Parathyroid adenoma (tissue), 2 donors: ENCODE measurements around the gene HECW1.

Source experiments
- H2AFZ ChIP-seq: fragments of 300-600 bp; sonication (generic); one replicate; pipeline ENCODE4 v1.7.0; 2017; ENCODE audit warnings: antibody characterized with exemption, mild to moderate bottlenecking
- H3K27ac ChIP-seq: fragments of 300-600 bp; sonication (generic); one replicate; pipeline ENCODE4 v1.7.0; 2017
- H3K27me3 ChIP-seq: fragments of 300-600 bp; sonication (generic); one replicate; pipeline ENCODE4 v1.7.0; 2017; ENCODE audit warnings: low read length; ENCODE audit not compliant: control insufficient read depth, insufficient read depth
- H3K36me3 ChIP-seq: fragments of 300-600 bp; sonication (generic); one replicate; pipeline ENCODE4 v1.7.0; 2017; ENCODE audit warnings: low read length; ENCODE audit not compliant: control insufficient read depth, insufficient read depth
- H3K4me1 ChIP-seq: fragments of 300-600 bp; sonication (generic); one replicate; pipeline ENCODE4 v1.7.0; 2017; ENCODE audit warnings: control low read depth
- H3K4me2 ChIP-seq: fragments of 300-600 bp; sonication (generic); one replicate; pipeline ENCODE4 v1.7.0; 2017; ENCODE audit warnings: low read length
- H3K4me3 ChIP-seq: fragments of 300-600 bp; sonication (generic); one replicate; pipeline ENCODE4 v1.7.0; 2017; ENCODE audit warnings: low read depth, low read length
- H3K79me2 ChIP-seq: fragments of 300-600 bp; sonication (generic); one replicate; pipeline ENCODE4 v1.7.0; 2017; ENCODE audit warnings: control low read depth
- H3K9ac ChIP-seq: fragments of 300-600 bp; sonication (generic); one replicate; pipeline ENCODE4 v1.7.0; 2017; ENCODE audit warnings: mild to moderate bottlenecking
- H3K9me3 ChIP-seq: fragments of 300-600 bp; sonication (generic); one replicate; pipeline ENCODE4 v1.7.0; 2017; ENCODE audit warnings: low read length; ENCODE audit not compliant: control insufficient read depth
- TF ChIP-seq, protein P1 (sequence below): fragments of 300-600 bp; sonication (generic); IDR thresholded peaks from one replicate; pipeline ENCODE4 v1.7.0; 2017; ENCODE audit warnings: antibody characterized with exemption, mild to moderate bottlenecking
- donor health status: primary hyperparathyroidism.

The HECW1 gene

DNA sequence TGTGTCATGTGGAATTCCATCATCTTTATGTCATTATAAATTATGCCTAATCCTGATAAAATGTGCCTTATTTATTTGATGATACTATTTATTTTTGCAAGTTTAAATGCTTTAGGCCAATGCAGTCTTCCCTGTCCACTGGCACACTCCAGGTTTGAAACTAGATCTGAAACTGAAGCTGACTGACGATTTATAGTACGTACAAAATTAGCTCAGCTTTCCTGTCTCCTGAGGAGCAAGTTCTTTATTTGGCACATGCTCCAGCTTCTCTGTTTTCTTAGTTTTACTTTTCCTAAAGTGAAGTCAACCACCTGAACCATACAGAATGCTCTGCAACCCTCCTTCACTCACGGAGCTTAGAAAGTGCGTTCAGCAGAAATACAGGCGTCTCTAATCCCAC is 164.1 kb downstream of the HECW1 start:
- H3K9me3 ChIP-seq: no peaks in the 10 kb centered on the region
- H3K79me2 ChIP-seq: no peaks in the 10 kb centered on the region

DNA sequence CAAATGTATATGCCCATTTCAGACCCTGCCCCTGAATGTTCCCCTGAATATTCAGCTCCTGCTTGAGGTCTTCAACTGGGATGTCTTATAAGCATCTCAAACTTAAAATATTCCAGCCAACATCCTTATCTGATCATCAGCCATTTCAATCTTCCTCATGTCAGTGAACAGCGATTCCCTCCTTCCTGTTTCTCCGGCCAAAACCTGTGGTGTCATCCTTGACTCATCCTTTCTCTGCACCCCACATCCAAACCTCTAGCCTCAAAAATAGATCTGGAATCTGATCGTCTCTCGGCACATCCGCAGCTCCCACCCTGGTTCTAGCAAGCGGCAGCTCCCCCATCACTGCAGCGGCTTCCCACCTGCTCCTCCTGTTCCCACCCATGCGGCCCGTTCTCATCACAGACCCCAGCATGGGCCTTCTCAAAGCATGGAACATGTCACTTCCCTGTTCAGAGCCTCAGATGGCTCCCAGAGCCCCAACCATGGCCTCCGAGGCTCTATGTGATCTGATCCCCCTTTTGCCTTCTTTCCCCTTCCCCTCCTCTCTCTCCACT is 165.7 kb downstream of the HECW1 start:
- H3K9me3 ChIP-seq: no peaks in the 10 kb centered on the region
- H3K4me2 ChIP-seq: no peak overlapping the region
- H3K79me2 ChIP-seq: no peaks in the 10 kb centered on the region
- TF ChIP-seq, protein P1, sequence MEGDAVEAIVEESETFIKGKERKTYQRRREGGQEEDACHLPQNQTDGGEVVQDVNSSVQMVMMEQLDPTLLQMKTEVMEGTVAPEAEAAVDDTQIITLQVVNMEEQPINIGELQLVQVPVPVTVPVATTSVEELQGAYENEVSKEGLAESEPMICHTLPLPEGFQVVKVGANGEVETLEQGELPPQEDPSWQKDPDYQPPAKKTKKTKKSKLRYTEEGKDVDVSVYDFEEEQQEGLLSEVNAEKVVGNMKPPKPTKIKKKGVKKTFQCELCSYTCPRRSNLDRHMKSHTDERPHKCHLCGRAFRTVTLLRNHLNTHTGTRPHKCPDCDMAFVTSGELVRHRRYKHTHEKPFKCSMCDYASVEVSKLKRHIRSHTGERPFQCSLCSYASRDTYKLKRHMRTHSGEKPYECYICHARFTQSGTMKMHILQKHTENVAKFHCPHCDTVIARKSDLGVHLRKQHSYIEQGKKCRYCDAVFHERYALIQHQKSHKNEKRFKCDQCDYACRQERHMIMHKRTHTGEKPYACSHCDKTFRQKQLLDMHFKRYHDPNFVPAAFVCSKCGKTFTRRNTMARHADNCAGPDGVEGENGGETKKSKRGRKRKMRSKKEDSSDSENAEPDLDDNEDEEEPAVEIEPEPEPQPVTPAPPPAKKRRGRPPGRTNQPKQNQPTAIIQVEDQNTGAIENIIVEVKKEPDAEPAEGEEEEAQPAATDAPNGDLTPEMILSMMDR: no peak
- H2AFZ ChIP-seq: no peak overlapping the region
- H3K4me3 ChIP-seq: no peak overlapping the region
- H3K27me3 ChIP-seq: no peaks in the 10 kb centered on the region
- no peaks in the 10 kb centered on the region for H3K36me3 ChIP-seq
- H3K9ac ChIP-seq: no peak overlapping the region
- H3K4me1 ChIP-seq: no peaks in the 10 kb centered on the region
- no peak overlapping the region for H3K27ac ChIP-seq

More for the DNA sequence above, 164.1 kb downstream of the HECW1 start:
- H3K9ac ChIP-seq: no peak overlapping the region
- H3K4me1 ChIP-seq: no peaks in the 10 kb centered on the region
- H3K27ac ChIP-seq: no peak overlapping the region
- H3K27me3 ChIP-seq: no peaks in the 10 kb centered on the region
- no peak overlapping the region for H3K4me2 ChIP-seq
- TF ChIP-seq, protein P1: no peak
- no peak overlapping the region for H2AFZ ChIP-seq
- H3K4me3 ChIP-seq: no peak overlapping the region
- no peaks in the 10 kb centered on the region for H3K36me3 ChIP-seq

DNA sequence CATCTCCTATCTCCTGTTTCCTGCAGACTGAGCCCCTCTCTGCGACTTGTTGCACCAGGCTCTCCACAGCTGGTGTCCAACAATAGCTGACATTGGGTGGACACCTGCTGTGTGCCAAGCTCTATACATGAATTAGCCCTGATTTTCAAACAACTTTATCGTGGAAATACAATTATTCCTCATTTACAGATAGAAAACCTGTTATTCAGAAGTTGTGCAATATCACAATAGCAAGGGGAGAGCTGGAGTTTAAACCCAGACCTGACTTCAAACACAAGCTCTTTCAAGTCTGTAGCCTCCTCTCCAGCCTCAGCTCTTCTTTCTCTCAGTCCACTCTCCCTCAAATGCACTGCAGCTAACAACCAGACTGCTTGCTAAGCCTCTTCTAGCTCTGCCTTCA is 168.8 kb downstream of the HECW1 start:
- no peak overlapping the region for H3K4me2 ChIP-seq
- H3K4me1 ChIP-seq: no peaks in the 10 kb centered on the region
- H3K36me3 ChIP-seq: no peaks in the 10 kb centered on the region
- H2AFZ ChIP-seq: no peak overlapping the region
- no peak overlapping the region for H3K9ac ChIP-seq
- TF ChIP-seq, protein P1: no peak
- no peaks in the 10 kb centered on the region for H3K27me3 ChIP-seq
- no peak overlapping the region for H3K4me3 ChIP-seq
- no peaks in the 10 kb centered on the region for H3K9me3 ChIP-seq
- H3K27ac ChIP-seq: no peak overlapping the region
- H3K79me2 ChIP-seq: no peaks in the 10 kb centered on the region

DNA sequence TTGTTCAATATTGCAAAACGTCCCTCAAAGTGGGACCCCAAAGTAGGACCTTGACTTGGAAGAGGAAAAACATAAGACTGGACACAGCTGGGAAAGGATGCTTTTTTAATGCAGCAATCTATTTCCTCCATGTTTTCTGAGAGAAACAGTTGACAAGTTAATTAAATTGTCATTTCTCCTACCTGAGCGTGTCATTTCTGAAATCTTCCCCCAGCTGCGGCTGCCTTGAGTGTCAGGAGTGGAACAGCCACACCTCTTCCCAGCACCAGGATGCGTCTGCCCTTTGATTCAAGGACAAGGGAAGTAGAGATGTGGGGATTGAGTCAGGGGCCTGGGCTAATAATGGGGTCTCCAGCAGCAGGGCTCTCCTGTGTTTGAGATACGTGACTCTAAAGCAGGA is 171.3 kb downstream of the HECW1 start:
- H3K27me3 ChIP-seq: no peaks in the 10 kb centered on the region
- no peaks in the 10 kb centered on the region for H3K9me3 ChIP-seq
- H3K27ac ChIP-seq: no peak overlapping the region
- no peaks in the 10 kb centered on the region for H3K36me3 ChIP-seq
- no peaks in the 10 kb centered on the region for H3K79me2 ChIP-seq
- H3K9ac ChIP-seq: no peak overlapping the region
- H3K4me1 ChIP-seq: no peaks in the 10 kb centered on the region
- H3K4me2 ChIP-seq: no peak overlapping the region
- TF ChIP-seq, protein P1: no peak
- H3K4me3 ChIP-seq: no peak overlapping the region
- H2AFZ ChIP-seq: no peak overlapping the region

DNA sequence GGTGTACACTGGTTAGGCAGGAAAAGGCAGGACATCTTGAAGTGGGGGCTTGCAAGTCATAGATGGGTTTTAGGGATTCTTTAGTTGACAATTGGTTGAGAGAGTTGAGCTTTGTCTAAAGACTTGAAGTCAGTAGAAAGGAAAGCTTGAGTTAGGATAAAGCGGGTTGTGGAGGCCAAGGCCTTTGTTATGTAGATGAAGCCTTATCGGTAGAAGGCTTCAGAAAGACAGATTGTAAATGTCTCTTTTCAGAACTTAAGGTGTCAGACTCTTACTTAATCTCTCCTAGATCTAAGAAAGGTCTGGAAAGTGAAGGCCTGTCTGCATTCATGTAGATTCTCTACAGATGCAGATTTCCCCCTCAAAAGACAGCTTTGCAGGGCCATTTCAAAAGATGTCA is 177.4 kb downstream of the HECW1 start:
- H3K4me3 ChIP-seq: no peak overlapping the region
- no peaks in the 10 kb centered on the region for H3K79me2 ChIP-seq
- no peaks in the 10 kb centered on the region for H3K9me3 ChIP-seq
- H3K27ac ChIP-seq: no peak overlapping the region
- H3K4me1 ChIP-seq: no peaks in the 10 kb centered on the region
- H2AFZ ChIP-seq: no peak overlapping the region
- TF ChIP-seq, protein P1: no peak
- H3K27me3 ChIP-seq: no peaks in the 10 kb centered on the region
- H3K9ac ChIP-seq: no peak overlapping the region
- H3K4me2 ChIP-seq: no peak overlapping the region
- H3K36me3 ChIP-seq: no peaks in the 10 kb centered on the region
